ENCODE data around the gene KRT20.
A peak's percentile ranks its signal among the peaks of the same experiment; 100 is the strongest.
"Not testable (repeated sequence)": the region's sequence is repeated elsewhere in the genome, so short reads cannot be mapped to it uniquely, and the experiment has no call there.

KRT20 gene, protein sequence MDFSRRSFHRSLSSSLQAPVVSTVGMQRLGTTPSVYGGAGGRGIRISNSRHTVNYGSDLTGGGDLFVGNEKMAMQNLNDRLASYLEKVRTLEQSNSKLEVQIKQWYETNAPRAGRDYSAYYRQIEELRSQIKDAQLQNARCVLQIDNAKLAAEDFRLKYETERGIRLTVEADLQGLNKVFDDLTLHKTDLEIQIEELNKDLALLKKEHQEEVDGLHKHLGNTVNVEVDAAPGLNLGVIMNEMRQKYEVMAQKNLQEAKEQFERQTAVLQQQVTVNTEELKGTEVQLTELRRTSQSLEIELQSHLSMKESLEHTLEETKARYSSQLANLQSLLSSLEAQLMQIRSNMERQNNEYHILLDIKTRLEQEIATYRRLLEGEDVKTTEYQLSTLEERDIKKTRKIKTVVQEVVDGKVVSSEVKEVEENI

GRCh38 chr17:40884708-40885512 lies at the start of gene KRT20:
Gene KRT20, minus strand, starts transcription at chr17:40885242. Its CDS starts 57 bp downstream, at chr17:40885185.
- in situ Hi-C loops (cut with HindIII; ENCODE audit: low pct_ligation_motif_present, low pct_unique_long_range_greater_than_20kb, low sequenced_read_pairs): no loop called here
- peak; percentile 24 for DNase-seq

- in situ Hi-C loops (cut with HindIII; ENCODE audit: low pct_ligation_motif_present, low pct_unique_long_range_greater_than_20kb, low sequenced_read_pairs): no loop called here
- DNase-seq: no peak
Observed at GRCh38 chr17:40932608-40933007, 47.6 kb upstream of the KRT20 start.

- in situ Hi-C loops (cut with HindIII; ENCODE audit: low pct_ligation_motif_present, low pct_unique_long_range_greater_than_20kb, low sequenced_read_pairs): no loop called here
- no peak for DNase-seq
Observed at GRCh38 chr17:40931311-40931710, 46.3 kb upstream of the KRT20 start.

DNA sequence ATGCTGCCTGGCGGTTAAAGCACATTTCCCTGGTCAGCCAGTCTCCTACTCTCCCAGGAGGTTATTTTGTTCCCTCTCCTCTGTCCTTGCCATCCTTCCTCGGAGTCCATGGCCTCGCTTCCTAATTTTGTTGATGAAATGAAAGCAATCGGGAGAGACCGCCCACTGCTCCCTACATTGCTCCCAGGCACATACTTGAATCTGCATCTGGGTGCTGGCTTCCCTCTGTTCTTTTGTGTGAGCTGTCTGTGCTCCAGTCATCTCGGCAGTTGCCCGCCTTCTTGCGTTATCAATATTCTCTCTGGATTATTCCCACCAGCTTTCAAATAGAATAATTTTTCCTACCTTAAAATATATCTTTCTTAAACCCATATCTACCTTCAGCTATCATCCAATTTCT lies 41.3 kb upstream of the KRT20 start:
- no peak for DNase-seq
- in situ Hi-C loops (cut with HindIII; ENCODE audit: low pct_ligation_motif_present, low pct_unique_long_range_greater_than_20kb, low sequenced_read_pairs): no loop called here

- in situ Hi-C loops (cut with HindIII; ENCODE audit: low pct_ligation_motif_present, low pct_unique_long_range_greater_than_20kb, low sequenced_read_pairs): no loop called here
- peak; percentile 84 for DNase-seq
Observed at GRCh38 chr17:40922239-40922638, 37.2 kb upstream of the KRT20 start.

GRCh38 chr17:40921026-40921425 lies 36.0 kb upstream of the KRT20 start:
- DNase-seq: no peak
- in situ Hi-C loops (cut with HindIII; ENCODE audit: low pct_ligation_motif_present, low pct_unique_long_range_greater_than_20kb, low sequenced_read_pairs): no loop called here

DNA sequence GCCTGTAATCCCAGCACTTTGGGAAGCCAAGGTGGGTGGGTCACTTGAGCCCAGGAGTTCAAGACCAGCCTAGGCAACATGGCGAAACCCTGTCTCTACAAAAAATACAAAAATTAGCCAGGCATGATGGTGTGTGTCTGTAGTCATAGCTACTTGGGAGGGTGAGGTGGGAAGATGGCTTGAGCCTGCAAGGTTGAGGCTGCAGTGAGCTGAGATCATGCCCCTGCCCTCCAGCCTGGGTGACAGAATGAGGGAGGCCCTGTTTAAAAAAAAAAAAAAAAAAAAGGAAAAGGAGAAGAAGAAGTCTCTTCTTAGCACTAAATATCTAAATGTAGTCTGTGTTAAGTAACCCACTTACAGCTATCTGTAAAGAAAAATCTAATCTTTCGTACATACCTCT lies 32.1 kb upstream of the KRT20 start:
- in situ Hi-C loops (cut with HindIII; ENCODE audit: low pct_ligation_motif_present, low pct_unique_long_range_greater_than_20kb, low sequenced_read_pairs); DNase-seq: not testable (repeated sequence)

GRCh38 chr17:40916366-40916765 lies 31.3 kb upstream of the KRT20 start:
- in situ Hi-C loops (cut with HindIII; ENCODE audit: low pct_ligation_motif_present, low pct_unique_long_range_greater_than_20kb, low sequenced_read_pairs): no loop called here
- DNase-seq: no peak

DNA sequence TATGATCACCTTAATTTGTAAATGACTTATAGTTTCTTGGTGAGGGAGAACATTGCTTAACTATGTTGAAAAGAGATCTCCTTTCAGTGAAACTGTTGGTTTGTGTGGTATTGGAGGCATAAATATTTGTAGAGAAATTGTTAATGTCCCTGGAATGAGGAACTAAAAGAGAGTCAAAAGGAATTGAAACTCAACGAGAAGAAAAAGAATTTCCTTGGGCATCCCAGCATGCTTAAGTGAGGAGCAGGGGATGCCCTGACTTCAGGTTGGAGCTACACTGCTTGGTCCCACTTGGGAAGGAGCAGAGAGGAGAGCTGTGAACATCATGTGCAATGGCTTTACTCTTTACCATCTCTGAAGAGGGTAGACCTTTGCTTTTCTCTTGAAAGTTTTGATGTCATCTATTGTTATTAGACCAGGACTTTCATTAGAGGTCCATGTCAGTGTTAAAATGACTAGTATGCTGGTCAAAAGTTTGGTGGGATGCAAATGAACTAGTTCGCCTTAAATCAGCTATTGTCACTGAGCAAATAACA lies 30.7 kb upstream of the KRT20 start:
- DNase-seq: peak; percentile 57
- in situ Hi-C loops (cut with HindIII; ENCODE audit: low pct_ligation_motif_present, low pct_unique_long_range_greater_than_20kb, low sequenced_read_pairs): no loop called here

- peak; percentile 86 for DNase-seq
- in situ Hi-C loops (cut with HindIII; ENCODE audit: low pct_ligation_motif_present, low pct_unique_long_range_greater_than_20kb, low sequenced_read_pairs): no loop called here
Observed at GRCh38 chr17:40915199-40915661, 30.2 kb upstream of the KRT20 start.

GRCh38 chr17:40914075-40914855 lies 29.2 kb upstream of the KRT20 start:
- in situ Hi-C loops (cut with HindIII; ENCODE audit: low pct_ligation_motif_present, low pct_unique_long_range_greater_than_20kb, low sequenced_read_pairs): no loop called here

DNA sequence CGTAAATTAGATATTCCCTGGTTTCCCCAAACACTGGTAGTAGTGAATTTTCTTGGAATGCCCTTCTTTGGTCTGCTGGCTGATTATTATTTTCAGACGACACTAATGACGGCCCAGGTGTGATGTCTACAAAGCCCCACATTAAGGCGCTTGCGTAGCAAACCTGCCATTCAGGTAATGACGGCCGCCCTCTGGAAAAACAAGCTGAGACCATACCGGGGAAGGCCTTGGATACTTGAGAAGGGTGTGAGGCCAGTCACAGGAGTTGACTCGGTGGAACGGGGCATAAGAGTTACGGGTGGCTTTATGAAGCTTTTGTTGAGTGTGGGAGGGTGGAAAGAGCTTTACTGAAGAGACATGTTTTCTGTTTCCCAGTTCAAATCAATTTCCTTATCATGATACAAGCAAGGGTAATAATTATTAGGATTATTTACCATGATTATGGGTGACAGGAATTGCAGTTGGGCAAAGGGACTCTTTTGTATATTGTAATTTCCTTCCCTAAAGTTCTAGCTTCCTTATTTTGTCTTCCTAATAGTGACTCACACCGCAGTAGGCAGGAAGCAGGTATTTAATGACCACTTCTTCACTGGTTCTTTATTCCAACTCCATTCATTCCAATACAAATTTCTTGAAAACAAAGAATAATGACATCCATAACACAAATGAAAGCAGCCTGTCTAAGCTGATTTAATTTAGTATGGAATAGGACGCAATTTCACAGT lies 27.6 kb upstream of the KRT20 start:
- no peak for DNase-seq
- in situ Hi-C loops (cut with HindIII; ENCODE audit: low pct_ligation_motif_present, low pct_unique_long_range_greater_than_20kb, low sequenced_read_pairs): no loop called here

More at GRCh38 chr17:40914075-40914855, 29.2 kb upstream of the KRT20 start:
- DNase-seq: no peak

- in situ Hi-C loops (cut with HindIII; ENCODE audit: low pct_ligation_motif_present, low pct_unique_long_range_greater_than_20kb, low sequenced_read_pairs): no loop called here
Observed at GRCh38 chr17:40910441-40910841, 25.4 kb upstream of the KRT20 start.

DNA sequence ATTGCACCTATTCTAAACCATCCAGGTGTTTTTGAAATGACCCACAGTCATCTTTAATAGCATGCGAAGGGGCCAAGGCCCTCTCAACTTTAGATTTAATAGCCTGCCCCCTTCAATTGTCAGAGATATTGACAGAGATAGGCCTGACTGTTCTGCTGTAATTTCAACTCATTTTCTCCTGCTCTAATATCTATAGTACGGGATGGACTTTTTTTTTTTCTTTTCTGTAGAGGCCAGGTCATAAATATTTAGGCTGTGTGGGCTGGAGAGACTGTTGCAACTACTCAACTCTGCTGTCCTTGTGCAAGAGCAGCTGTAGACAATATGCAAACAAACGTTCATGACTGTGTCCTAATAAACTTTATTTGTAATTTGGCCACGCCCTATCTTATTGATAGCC lies 24.7 kb upstream of the KRT20 start:
- no peak for DNase-seq
- in situ Hi-C loops (cut with HindIII; ENCODE audit: low pct_ligation_motif_present, low pct_unique_long_range_greater_than_20kb, low sequenced_read_pairs): no loop called here

More at GRCh38 chr17:40910441-40910841, 25.4 kb upstream of the KRT20 start:
- DNase-seq: no peak

- in situ Hi-C loops (cut with HindIII; ENCODE audit: low pct_ligation_motif_present, low pct_unique_long_range_greater_than_20kb, low sequenced_read_pairs): no loop called here
- peak; percentile 96 for DNase-seq
Observed at GRCh38 chr17:40909351-40909750, 24.3 kb upstream of the KRT20 start.

- DNase-seq: no peak
- in situ Hi-C loops (cut with HindIII; ENCODE audit: low pct_ligation_motif_present, low pct_unique_long_range_greater_than_20kb, low sequenced_read_pairs): no loop called here
Observed at GRCh38 chr17:40906613-40907012, 21.6 kb upstream of the KRT20 start.

- no peak for DNase-seq
- in situ Hi-C loops (cut with HindIII; ENCODE audit: low pct_ligation_motif_present, low pct_unique_long_range_greater_than_20kb, low sequenced_read_pairs): no loop called here
Observed at GRCh38 chr17:40905370-40905769, 20.3 kb upstream of the KRT20 start.

All from ACHN (cell line).